Measurements from ENCODE around the gene EFHC1.

EFHC1 gene

DNA sequence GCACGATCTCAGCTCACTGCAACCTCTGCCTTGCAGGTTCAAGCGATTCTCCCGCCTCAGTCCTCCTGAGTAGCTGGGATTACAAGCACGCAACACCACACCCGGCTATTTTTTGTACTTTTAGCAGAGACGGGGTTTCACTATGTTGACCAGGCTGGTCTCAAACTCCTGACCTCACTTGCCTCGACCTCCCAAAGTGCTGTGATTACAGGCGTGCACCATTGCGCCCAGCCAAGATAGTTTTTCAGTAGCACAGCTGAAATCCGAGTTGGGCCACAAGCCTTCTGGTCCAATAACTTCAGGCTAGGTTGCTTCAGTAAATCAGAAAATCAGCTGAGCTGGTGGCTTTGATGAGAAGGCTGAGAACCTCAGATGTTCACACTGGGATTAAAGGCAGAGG lies 91.0 kb downstream of the EFHC1 start:
- Mint-ChIP-seq H3K4me3 (no peak overlapping the region), H3K36me3 (ENCODE audit: low read depth) (peaks cover 76% of the 10 kb centered on the region), H3K27ac (no peak overlapping the region), H3K9me3 (no peaks in the 10 kb centered on the region), H3K4me1 (peaks cover 35% of the 10 kb centered on the region), H3K27me3 (ENCODE audit: low read depth) (no peaks in the 10 kb centered on the region)
- TF ChIP-seq, protein P1, sequence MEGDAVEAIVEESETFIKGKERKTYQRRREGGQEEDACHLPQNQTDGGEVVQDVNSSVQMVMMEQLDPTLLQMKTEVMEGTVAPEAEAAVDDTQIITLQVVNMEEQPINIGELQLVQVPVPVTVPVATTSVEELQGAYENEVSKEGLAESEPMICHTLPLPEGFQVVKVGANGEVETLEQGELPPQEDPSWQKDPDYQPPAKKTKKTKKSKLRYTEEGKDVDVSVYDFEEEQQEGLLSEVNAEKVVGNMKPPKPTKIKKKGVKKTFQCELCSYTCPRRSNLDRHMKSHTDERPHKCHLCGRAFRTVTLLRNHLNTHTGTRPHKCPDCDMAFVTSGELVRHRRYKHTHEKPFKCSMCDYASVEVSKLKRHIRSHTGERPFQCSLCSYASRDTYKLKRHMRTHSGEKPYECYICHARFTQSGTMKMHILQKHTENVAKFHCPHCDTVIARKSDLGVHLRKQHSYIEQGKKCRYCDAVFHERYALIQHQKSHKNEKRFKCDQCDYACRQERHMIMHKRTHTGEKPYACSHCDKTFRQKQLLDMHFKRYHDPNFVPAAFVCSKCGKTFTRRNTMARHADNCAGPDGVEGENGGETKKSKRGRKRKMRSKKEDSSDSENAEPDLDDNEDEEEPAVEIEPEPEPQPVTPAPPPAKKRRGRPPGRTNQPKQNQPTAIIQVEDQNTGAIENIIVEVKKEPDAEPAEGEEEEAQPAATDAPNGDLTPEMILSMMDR (IDR thresholded peaks at IDR 0.05; ENCODE audit: unreplicated experiment in 3 of 3) = no peak

- Mint-ChIP-seq H3K27ac (peak overlapping the region in 2 of 3 experiments; percentile 43 to 98), H3K4me1 (peaks cover 30% of the 10 kb centered on the region), H3K27me3 (ENCODE audit: low read depth) (no peaks in the 10 kb centered on the region), H3K36me3 (ENCODE audit: low read depth) (peaks cover 74% of the 10 kb centered on the region), H3K9me3 (no peaks in the 10 kb centered on the region), H3K4me3 (no peak overlapping the region)
- TF ChIP-seq, protein P1 (IDR thresholded peaks at IDR 0.05; ENCODE audit: unreplicated experiment in 3 of 3) = no peak
These were observed 91.5 kb downstream of the EFHC1 start for GRCh38 chr6:52511572-52512151.

- Mint-ChIP-seq H3K4me1 (peaks cover 30% of the 10 kb centered on the region), H3K36me3 (ENCODE audit: low read depth) (peaks cover 71% of the 10 kb centered on the region), H3K27ac (peak overlapping the region; percentile 43 to 98 (median 44)), H3K9me3 (no peaks in the 10 kb centered on the region), H3K27me3 (ENCODE audit: low read depth) (no peaks in the 10 kb centered on the region), H3K4me3 (no peak overlapping the region)
- TF ChIP-seq, protein P1 (IDR thresholded peaks at IDR 0.05; ENCODE audit: unreplicated experiment in 3 of 3) = no peak
These were observed 92.1 kb downstream of the EFHC1 start for GRCh38 chr6:52512199-52512598.

GRCh38 chr6:52513464-52513863 lies 93.3 kb downstream of the EFHC1 start:
- Mint-ChIP-seq H3K4me1 (peaks cover 40% of the 10 kb centered on the region), H3K27ac (peak overlapping the region in 2 of 3 experiments; percentile 68 to 98), H3K36me3 (ENCODE audit: low read depth) (peaks cover 73% of the 10 kb centered on the region), H3K4me3 (no peak overlapping the region), H3K27me3 (ENCODE audit: low read depth) (peaks cover 3% of the 10 kb centered on the region), H3K9me3 (no peaks in the 10 kb centered on the region)
- TF ChIP-seq, protein P1 (IDR thresholded peaks at IDR 0.05; ENCODE audit: unreplicated experiment in 3 of 3) = no peak

GRCh38 chr6:52513896-52514295 lies 93.8 kb downstream of the EFHC1 start:
- TF ChIP-seq, protein P1 (IDR thresholded peaks at IDR 0.05; ENCODE audit: unreplicated experiment in 3 of 3) = no peak
- peaks cover 42% of the 10 kb centered on the region for H3K4me1 Mint-ChIP-seq
- H3K27me3 Mint-ChIP-seq (ENCODE audit: low read depth) = peaks cover 3% of the 10 kb centered on the region
- peak overlapping the region in 2 of 3 experiments; percentile 68 to 98 for H3K27ac Mint-ChIP-seq
- H3K4me3 Mint-ChIP-seq = no peak overlapping the region
- peaks cover 72% of the 10 kb centered on the region for H3K36me3 Mint-ChIP-seq (ENCODE audit: low read depth)
- no peaks in the 10 kb centered on the region for H3K9me3 Mint-ChIP-seq

- H3K9me3 Mint-ChIP-seq = no peaks in the 10 kb centered on the region
- peaks cover 71% of the 10 kb centered on the region for H3K36me3 Mint-ChIP-seq (ENCODE audit: low read depth)
- TF ChIP-seq, protein P1 (IDR thresholded peaks at IDR 0.05; ENCODE audit: unreplicated experiment in 3 of 3) = no peak
- H3K27me3 Mint-ChIP-seq (ENCODE audit: low read depth) = peaks cover 3% of the 10 kb centered on the region
- peak overlapping the region in 2 of 3 experiments; percentile 11 to 33 for H3K27ac Mint-ChIP-seq
- H3K4me1 Mint-ChIP-seq = peaks cover 42% of the 10 kb centered on the region
- H3K4me3 Mint-ChIP-seq = no peak overlapping the region
These were observed 94.4 kb downstream of the EFHC1 start for GRCh38 chr6:52514514-52514913.
